ENCODE results near the gene ABHD5.

ABHD5 gene

DNA sequence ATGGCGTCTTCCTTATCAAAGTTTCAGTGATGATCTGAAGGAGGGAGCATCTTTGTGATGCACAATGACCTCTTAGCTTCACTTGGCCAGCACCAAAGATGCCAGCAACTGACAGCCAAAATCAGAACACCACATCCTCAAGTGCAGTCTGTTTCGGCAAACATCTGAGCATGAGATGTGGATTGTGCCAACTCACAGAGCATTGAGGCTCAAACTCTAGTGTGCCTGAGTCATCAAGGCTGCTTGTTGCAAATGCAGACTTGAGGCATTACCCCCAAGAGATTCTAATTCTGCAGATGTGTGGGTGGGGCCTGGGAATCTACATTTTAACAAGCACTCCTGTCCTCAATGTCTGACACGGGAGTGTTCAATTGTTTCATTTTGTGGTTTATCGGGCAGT, 35.8 kb downstream of the ABHD5 start:
- DNase-seq, result no peak

- no peak for DNase-seq
Observed at GRCh38 chr3:43727930-43728329, 37.2 kb downstream of the ABHD5 start.

DNA sequence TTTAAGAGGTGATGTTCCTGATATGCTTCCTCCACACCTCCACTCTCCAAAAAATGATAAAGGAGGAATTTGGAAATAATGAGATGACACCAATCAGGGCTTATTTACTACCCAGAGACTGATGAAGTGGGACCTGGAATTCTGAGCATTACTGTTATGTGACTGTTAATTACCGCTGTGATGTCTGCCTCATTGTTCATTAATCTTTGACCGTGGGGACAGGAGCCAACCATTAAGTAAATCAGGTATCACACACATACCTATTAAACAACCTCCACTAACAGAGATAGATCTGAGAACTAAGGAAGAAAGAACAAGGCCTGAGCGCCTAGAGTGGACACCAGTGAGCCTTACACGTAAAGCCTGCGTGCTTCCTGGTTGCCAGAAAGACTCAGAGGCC, 37.7 kb downstream of the ABHD5 start:
- DNase-seq, result no peak

- DNase-seq, result no peak
Observed at GRCh38 chr3:43728947-43729346, 38.2 kb downstream of the ABHD5 start.

DNA sequence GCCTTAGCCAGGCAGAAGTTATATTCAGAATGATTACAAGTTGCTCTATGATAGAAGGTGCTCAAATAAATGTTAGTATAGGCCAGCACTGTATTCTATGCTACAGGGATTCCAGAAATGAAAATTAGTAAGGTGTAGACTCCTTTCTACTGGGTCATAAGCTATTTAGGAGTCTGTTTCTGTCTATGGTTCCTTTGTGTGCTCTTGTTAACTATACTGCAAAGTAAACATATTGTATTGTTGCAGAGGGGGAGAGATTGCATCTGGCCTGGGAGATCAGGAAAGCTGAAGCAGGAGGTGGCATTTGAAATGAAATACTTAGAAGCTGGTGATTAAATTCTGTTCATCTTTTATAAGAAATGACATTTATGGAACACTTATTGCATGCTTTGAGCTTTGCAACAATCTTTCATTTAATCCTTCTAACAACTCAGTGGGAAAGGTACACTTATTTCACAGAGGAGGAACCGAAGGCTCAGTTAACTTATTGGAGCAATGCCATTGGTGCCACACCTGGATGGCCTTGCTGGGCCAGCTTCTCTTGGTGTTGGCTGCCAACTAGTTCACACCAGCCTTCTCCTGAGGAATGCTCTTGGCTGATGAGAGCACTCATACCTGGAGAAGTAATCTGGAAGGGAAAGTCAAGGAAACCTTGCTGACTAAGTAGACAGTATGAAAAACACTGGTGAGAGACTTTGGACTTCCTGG, 39.1 kb downstream of the ABHD5 start:
- no peak for DNase-seq

GRCh38 chr3:43732747-43733425, 42.1 kb downstream of the ABHD5 start:
- DNase-seq, result no peak

GRCh38 chr3:43733459-43734384, 43.0 kb downstream of the ABHD5 start:
- no peak for DNase-seq

- DNase-seq, result no peak
Observed at GRCh38 chr3:43734685-43735084, 43.9 kb downstream of the ABHD5 start.

DNA sequence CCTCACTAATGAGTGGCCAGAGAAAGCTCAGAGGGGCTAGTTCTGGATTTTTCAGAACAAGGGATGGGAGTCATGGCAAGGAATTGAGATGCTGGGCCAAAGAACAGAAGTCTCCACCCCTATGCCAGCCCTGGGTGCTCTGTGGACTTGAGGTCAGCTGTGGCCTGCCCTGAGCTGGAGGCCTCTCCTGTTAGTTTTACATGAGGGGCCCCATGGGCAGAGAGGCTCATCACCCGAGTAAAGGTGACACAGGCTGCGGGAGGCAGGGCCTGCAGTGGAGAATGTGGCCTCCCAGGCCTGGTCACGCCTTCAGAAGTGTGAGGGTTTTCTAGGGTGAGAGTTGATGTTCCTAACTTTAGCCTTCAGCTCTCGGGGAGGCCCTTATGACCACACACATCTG, 44.9 kb downstream of the ABHD5 start:
- no peak for DNase-seq

DNA sequence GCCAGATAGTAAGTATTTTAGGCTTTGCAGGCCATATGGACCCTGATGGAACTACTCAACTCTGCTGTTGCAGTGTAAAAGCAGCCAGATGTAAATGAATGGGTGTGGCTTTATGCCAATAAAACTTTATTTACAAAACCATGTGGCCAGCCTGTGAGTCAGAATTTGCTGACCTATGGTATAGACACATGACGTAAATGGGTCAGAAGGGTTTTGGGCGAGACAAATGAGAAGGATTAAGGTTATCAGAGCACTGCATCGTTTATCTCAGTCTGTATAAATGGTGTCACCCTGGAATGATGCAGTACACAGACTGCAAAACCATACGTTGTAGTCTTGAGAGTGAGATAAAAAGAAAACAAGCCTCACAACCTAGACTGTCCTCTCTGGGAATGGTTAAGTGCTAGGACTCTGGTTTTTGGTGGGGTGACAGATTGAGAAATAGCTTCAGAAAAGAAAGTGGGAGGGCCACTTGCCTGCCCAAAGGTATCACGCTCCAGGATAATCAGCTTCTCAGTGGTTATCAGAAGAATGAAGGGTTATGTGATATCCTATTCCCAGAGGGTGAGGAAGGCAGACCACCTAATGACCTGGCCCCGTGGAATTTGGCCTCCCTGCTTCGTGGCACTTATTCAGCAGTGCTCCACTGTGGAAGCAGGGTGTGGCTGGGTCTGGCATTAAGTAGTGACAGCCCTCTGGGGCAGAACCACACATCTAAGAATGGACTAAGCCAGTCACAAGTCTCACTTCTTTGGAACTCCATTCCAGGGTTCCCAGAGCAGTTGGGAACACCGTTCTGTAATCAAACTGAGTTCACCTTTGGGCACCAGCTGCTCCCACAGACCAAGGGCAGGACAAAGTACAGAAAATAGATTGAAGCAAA, 46.1 kb downstream of the ABHD5 start:
- no peak for DNase-seq

DNA sequence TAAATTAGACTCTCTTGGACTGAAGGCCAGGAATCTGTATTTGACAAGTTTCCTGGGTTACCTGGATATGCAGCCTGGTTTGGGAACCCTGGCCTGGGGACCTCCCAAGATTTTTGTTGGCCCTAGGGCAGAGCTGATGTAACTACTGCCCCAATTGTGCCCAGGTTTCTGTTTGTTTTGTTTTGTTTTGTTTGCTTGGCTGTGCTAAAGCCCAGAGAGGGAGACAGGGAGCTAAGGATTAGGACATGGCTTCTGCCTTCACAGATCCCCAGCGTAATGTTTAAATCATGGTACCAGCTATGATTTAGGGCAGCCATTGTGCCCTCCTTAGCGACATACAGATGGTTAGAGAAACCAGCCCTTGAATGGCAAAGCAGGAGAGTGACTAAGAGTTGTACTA, 47.6 kb downstream of the ABHD5 start:
- DNase-seq, result no peak

DNA sequence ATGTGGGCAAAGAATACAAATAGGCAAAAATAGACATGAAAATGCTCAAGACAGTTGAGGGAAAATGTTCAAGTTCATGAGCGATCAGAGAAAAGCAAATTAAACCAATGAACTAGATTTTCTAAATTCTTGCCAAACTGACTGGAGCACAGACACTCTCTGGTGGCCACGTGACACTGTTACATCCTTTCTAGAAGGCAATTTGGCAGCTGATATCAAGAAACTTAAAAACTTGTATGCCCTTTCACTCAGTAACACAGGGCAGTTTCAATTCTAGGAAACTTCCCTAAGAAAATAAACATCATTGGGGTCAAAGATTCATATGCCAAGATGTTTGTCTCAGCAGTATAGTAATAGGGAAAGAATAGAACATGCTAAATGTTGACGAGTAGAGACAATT, 52.2 kb downstream of the ABHD5 start:
- no peak for DNase-seq

- DNase-seq, result no peak
Observed at GRCh38 chr3:43747641-43748040, 56.9 kb downstream of the ABHD5 start.

DNA sequence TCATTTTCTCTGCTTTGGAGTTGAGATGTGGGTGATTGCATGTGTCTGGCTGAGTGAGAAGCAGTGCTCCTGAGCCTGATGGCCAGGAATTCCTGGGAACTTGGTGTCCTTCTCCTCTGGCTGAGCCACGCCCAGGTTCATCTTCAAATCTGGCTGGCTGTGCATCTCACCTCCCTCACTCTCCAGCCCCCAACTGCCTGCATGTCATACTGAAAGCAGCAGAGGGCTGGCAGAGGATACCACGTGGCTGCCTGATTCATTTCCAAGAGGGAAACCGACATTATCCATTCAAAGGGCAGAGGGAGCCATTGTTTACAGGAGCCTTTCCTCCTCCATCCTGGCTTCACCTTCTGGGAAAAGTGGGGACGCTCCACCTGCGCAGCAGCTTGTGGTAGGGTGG, 57.4 kb downstream of the ABHD5 start:
- no peak for DNase-seq

DNA sequence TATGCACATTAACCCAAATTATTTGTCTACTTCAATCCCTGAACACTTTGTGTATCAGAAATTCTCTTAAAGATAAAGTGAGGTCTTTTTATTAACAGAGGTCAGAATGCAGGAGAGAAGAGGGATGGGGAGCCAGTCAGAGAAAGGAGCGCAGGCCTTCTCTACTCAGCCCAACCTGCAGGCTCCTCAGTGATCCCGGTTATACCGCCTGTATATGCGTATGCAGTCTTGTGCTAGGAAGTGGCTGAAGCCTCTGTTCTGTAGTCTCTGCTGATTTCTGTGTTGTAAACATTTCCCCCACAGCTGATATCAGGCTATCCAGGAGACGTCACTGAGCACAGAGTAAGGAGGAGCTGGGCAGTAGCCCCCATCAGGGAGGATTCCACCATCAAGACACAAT, 57.9 kb downstream of the ABHD5 start:
- no peak for DNase-seq

DNA sequence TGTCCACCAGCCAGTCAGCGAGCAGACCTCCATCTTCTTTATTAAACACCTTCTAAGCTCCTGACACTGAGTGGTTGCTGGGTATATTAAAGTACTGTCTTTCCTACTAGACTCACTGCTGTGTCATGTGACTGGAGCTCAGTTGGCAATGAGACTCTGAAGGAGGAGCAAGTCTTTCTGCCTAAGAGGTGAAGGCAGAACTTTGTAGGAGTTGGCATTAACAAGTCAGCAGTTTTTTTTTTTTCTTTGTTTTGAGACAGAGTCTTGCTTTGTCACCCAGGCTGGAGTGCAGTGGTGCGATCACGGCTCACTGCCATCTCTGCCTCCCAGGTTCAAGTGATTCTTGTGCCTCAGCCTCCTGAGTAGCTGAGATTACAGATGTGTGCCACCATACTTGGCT, 62.2 kb downstream of the ABHD5 start:
- no peak for DNase-seq

GRCh38 chr3:43753741-43754715, 63.3 kb downstream of the ABHD5 start:
- no peak for DNase-seq

GRCh38 chr3:43755516-43756200, 64.9 kb downstream of the ABHD5 start:
- peak in 2 of 4 experiments; percentile 16 to 17 for DNase-seq

DNA sequence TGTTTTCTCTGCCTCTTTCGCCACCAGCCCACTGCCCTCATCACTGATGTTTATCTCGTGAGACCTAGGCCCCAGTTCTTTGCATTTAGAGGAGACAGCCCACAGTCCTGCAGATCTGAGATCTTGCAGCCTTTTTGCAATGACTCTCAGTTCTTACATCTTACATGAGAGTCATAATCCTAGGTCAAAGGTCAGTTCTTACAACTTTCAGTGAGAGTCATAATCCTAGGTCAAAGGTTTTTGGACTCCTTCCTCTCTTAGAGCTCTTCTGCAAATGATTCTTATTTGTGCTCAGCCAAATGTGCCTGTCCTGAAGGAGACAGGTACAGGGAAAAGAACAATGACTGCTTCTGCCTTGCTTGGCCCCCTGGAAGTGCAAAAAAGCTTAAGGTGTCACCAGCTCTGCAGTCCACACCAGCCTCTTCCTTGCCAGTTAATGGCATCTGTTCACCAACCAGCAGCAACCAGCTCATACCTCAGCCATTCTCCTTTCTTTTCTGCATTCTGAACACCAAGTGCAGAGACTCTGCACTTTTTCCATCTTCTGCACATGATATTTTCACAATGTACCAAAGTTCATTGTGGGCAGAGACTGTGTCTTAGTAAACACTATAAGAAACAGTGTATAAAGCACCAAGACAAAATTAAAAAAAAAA, 67.1 kb downstream of the ABHD5 start:
- no peak for DNase-seq

- no peak for DNase-seq
Observed at GRCh38 chr3:43758592-43759225, 68.0 kb downstream of the ABHD5 start.
